Pancreas (tissue), 10 donors: ENCODE measurements around the gene PHKB. TPM values are rescaled to one million over a fixed set of nuclear protein-coding genes. Genes with fewer than 3 reads are reported as not detected.
"Not testable (repeated sequence)": the region's sequence is repeated elsewhere in the genome, so short reads cannot be mapped to it uniquely, and the experiment has no call there.

Source experiments
- ATAC-seq, 4 donors: fragments of 200-7000 bp; cut with Tn5 transposase; one replicate each; pipeline versions ENCODE4 v1.8.0 to v1.9.1; 2020; ENCODE audit warnings: mild to moderate bottlenecking in 4 of 4, moderate library complexity in 4 of 4
- DNase-seq, 6 donors: peaks; one replicate each; pipeline ENCODE4 v3.0.0-alpha.2; 2020
- FAIRE-seq: peaks from 2 replicates; lab custom pipeline; 2012; peaks lifted over from hg19 to GRCh38; lab: Jason Lieb, UNC
- H3K27ac ChIP-seq, 4 donors: fragments of 200-600 bp; sonication (generic); 1 replicate in 3 of 4; 2 replicates in 1 of 4; pipeline versions ENCODE4 v1.5.0 to v1.8.0; 2020
- H3K27me3 ChIP-seq, 4 donors: fragments of 200-600 bp; one replicate each; pipeline ENCODE4 v1.8.0; 2021
- H3K36me3 ChIP-seq, 3 donors: fragments of 200-600 bp; sonication (generic) in 1 of 3; one replicate each; pipeline versions ENCODE4 v1.5.0 to v1.8.0; 2020 to 2021
- H3K4me1 ChIP-seq, 3 donors: fragments of 200-600 bp; one replicate each; pipeline ENCODE4 v1.8.0; 2021
- H3K4me3 ChIP-seq, 4 donors: fragments of 200-600 bp; sonication (generic) in 2 of 4; one replicate each; pipeline versions ENCODE4 v1.5.0 to v1.8.0; 2020 to 2021
- H3K9me3 ChIP-seq, 4 donors: fragments of 200-600 bp; one replicate each; pipeline ENCODE4 v1.8.0; 2021
- CTCF ChIP-seq, 4 donors: fragments of 200-600 bp; sonication (generic) in 3 of 4; IDR thresholded peaks; one replicate each; pipeline versions ENCODE4 v1.5.0 to v1.8.0; 2021; ENCODE audit warnings: antibody characterized with exemption in 4 of 4
- WGBS, 2 donors: extraction: QIAGEN DNeasy Blood & Tissue Kit; methylation state at CpG; one replicate each; pipeline ENCODE4 v1.1.7; 2013; 5-methylcytosine and 5-hydroxymethylcytosine counted together
- intact Hi-C, 3 donors: fragments of 100-400 bp; cut with DNase I; formaldehyde crosslinking; loops; one replicate each; pipeline versions ENCODE4 v1.11.1 to v1.14.2; 2022
- polyA plus RNA-seq, 2 donors: library from polyadenylated mRNA; stranded (reverse); fragments of 200-250 nt; gene quantifications; one replicate each; pipeline ENCODE4 v1.2.3, GENCODE V29; 2013
- total RNA-seq, 6 donors: library from RNA; stranded (reverse); fragmentation: NEBNext Ultra II Directional in 4 of 6; extraction: Animal tissue kit (Norgen Biotek cat#: 25700) in 4 of 6; gene quantifications; one replicate each; pipeline versions ENCODE4 v1.2.1 to v1.2.4, GENCODE V29; 2021 to 2023
- donor health status: healthy with polysubstance abuse.
- donor health status: DM: no; HTN: no; CAD: no; lungs with moderate emphysema.
- donor health status: DM: no; HTN: no; CAD: no.
- donor health status: control.
- donor health status: control.
- donor health status: Bipolar disorder and iron deficiency.
- donor health status: DM: yes; HTN: yes; CAD: no.
- donor health status: DM: no; HTN: no; CAD: no.
- donor health status: DM: no; HTN: no; CAD: no.
- donor health status: DM: yes; HTN: yes; CAD: no.

Gene PHKB
- total and polyA plus RNA-seq, 8 donors = 13.3 to 46.4 (median 27.2) TPM

GRCh38 chr16:47461598-47462266, 601 bp downstream of the PHKB start:
- DNase-seq = peak in 3 of 6 donors; percentile 20 to 27 (median 20)
- no peak for FAIRE-seq
- 0 to 1% methylated on average over 17 of the region's 17 CpGs for WGBS, 2 donors
- H3K27ac ChIP-seq = peak overlapping the region; percentile 96 to 100 (median 100)
- H3K27me3 ChIP-seq = no peaks in the 10 kb centered on the region
- ATAC-seq = peak; percentile 58 to 73 (median 65)
- no peaks in the 10 kb centered on the region for H3K36me3 ChIP-seq
- TF ChIP-seq CTCF (IDR thresholded peaks at IDR 0.05) = no peak
- peaks cover 12 to 34% (median 16%) of the 10 kb centered on the region in 3 donors for H3K4me1 ChIP-seq
- H3K4me3 ChIP-seq = peak overlapping the region; percentile 73 to 91 (median 86)
- intact Hi-C loops = no loop called here
- no peaks in the 10 kb centered on the region for H3K9me3 ChIP-seq

GRCh38 chr16:47463771-47464624, 2.9 kb downstream of the PHKB start:
- Histone ChIP-seq H3K27me3 (no peaks in the 10 kb centered on the region), H3K4me1 (peaks cover 10 to 34% (median 16%) of the 10 kb centered on the region in 3 donors), H3K27ac (no peak overlapping the region), H3K36me3 (no peaks in the 10 kb centered on the region), H3K4me3 (no peak overlapping the region), H3K9me3 (no peaks in the 10 kb centered on the region)
- DNase-seq (no peak), FAIRE-seq (no peak), ATAC-seq (no peak)
- TF ChIP-seq CTCF (IDR thresholded peaks at IDR 0.05) = no peak
- intact Hi-C loops = no loop called here
- 80 to 81% methylated on average over 11 of the region's 11 CpGs for WGBS, 2 donors

GRCh38 chr16:47465919-47466630, 4.9 kb downstream of the PHKB start:
- Histone ChIP-seq H3K9me3 (no peaks in the 10 kb centered on the region), H3K36me3 (no peaks in the 10 kb centered on the region), H3K27ac (no peak overlapping the region), H3K4me1 (peaks cover 7 to 22% (median 16%) of the 10 kb centered on the region in 3 donors), H3K4me3 (no peak overlapping the region), H3K27me3 (no peaks in the 10 kb centered on the region)
- ATAC-seq (no peak), DNase-seq (no peak), FAIRE-seq (no peak)
- TF ChIP-seq CTCF (IDR thresholded peaks at IDR 0.05) = no peak
- WGBS, 2 donors = 71 to 85% methylated on average over 2 of the region's 2 CpGs
- intact Hi-C loops = no loop called here

- Histone ChIP-seq H3K27ac (no peak overlapping the region), H3K9me3 (no peaks in the 10 kb centered on the region), H3K4me1 (peaks cover 4 to 19% (median 11%) of the 10 kb centered on the region in 3 donors), H3K27me3 (no peaks in the 10 kb centered on the region), H3K36me3 (no peaks in the 10 kb centered on the region), H3K4me3 (no peak overlapping the region)
- intact Hi-C loops = no loop called here
- no peak for TF ChIP-seq CTCF (IDR thresholded peaks at IDR 0.05)
- 92 to 93% methylated on average over 2 of the region's 2 CpGs for WGBS, 2 donors
- FAIRE-seq = no peak
- DNase-seq = no peak
- no peak for ATAC-seq
These were observed 6.4 kb downstream of the PHKB start for GRCh38 chr16:47467501-47467900.

GRCh38 chr16:47468070-47468689, 7.0 kb downstream of the PHKB start:
- H3K27me3 ChIP-seq, intact Hi-C loops, ATAC-seq, H3K4me3 ChIP-seq, H3K9me3 ChIP-seq, H3K27ac ChIP-seq, H3K36me3 ChIP-seq, DNase-seq, FAIRE-seq: not testable (repeated sequence)
- WGBS, 2 donors = 94 to 98% methylated on average over 7 of the region's 7 CpGs
- H3K4me1 ChIP-seq = peaks cover 0 to 12% (median 11%) of the 10 kb centered on the region in 3 donors
